GM12878 (cell line): ENCODE results near the gene DLEC1. TPM values are rescaled to one million over a fixed set of nuclear protein-coding genes. Genes with fewer than 3 reads are reported as not detected.

Experiments used
- ATAC-seq: fragments of 200-7000 bp; cut with Tn5 transposase; 3 replicates; pipeline ENCODE4 v1.9.1; 2020; ENCODE audit warnings: mild to moderate bottlenecking, moderate library complexity
- BruUV-seq: library from RNA; stranded (reverse); fragments of 400-500 nt; replicated peaks from 2 replicates; lab custom pipeline; 2021; lab: Mats Ljungman, UMichigan
- CTCF ChIA-PET: fragments of 300-600 bp; sonication (Branson Sonifier 250); formaldehyde crosslinking; extraction: SDS; loops from one replicate; lab custom pipeline; 2021; ENCODE audit warnings: inconsistent platforms; lab: Yijun Ruan, JAX
- POLR2A ChIA-PET: fragments of 350-600 bp; formaldehyde crosslinking; extraction: SDS; loops from one replicate; lab custom pipeline; 2021; ENCODE audit warnings: inconsistent platforms; lab: Charles Lee
- RAD21 ChIA-PET: fragments of 300-600 bp; sonication (Branson Sonifier 250); formaldehyde crosslinking; loops from one replicate; lab custom pipeline; 2023; ENCODE audit warnings: antibody characterized with exemption; ENCODE audit not compliant: unreplicated experiment; lab: Charles Lee
- SMC1A ChIA-PET: fragments of 300-600 bp; sonication (Branson Sonifier 250); formaldehyde crosslinking; loops from one replicate; lab custom pipeline; 2023; ENCODE audit not compliant: unreplicated experiment, uncharacterized antibody; lab: Charles Lee
- DNase-seq: peaks from one replicate; pipeline ENCODE4 v3.0.0-alpha.2; 2011; ENCODE audit warnings: low read depth, low spot score
- FAIRE-seq: peaks from 3 replicates; lab custom pipeline; 2011; peaks lifted over from hg19 to GRCh38; lab: Jason Lieb, UNC
- H2AFZ ChIP-seq: 2 replicates; pipeline ENCODE4 v1.6.0; 2011; ENCODE audit warnings: low read depth, low read length, control low read depth; ENCODE audit not compliant: control insufficient read depth
- H3K27ac ChIP-seq: 2 replicates; pipeline ENCODE4 v1.5.1; 2011; ENCODE audit warnings: control low read depth; ENCODE audit not compliant: control insufficient read depth, insufficient read depth
- H3K27me3 ChIP-seq, 2 experiments: replicated peaks in 1 of 2; 2 replicates each; pipeline versions ENCODE4 v1.6.0 to v1.6.1; 2011; ENCODE audit warnings: low read length in 1 of 2; ENCODE audit not compliant: control insufficient read depth in 2 of 2, insufficient read depth in 2 of 2
- H3K36me3 ChIP-seq, 2 experiments: 2 replicates each; pipeline ENCODE4 v1.5.1; 2011; ENCODE audit warnings: low read length in 1 of 2; ENCODE audit not compliant: control insufficient read depth in 2 of 2, insufficient read depth in 2 of 2
- H3K4me1 ChIP-seq: 2 replicates; pipeline ENCODE4 v1.6.1; 2011; ENCODE audit warnings: mild to moderate bottlenecking, low read length, moderate library complexity, mixed read lengths; ENCODE audit not compliant: control insufficient read depth, insufficient read depth
- H3K4me2 ChIP-seq: 2 replicates; pipeline ENCODE4 v1.6.0; 2011; ENCODE audit warnings: control low read depth; ENCODE audit not compliant: control insufficient read depth, insufficient read depth
- H3K4me3 ChIP-seq: fragments of 200-600 bp; sonication (generic); 2 replicates; pipeline ENCODE4 v1.5.1; 2016
- H3K79me2 ChIP-seq: 2 replicates; pipeline ENCODE4 v1.6.0; 2011; ENCODE audit warnings: low read length; ENCODE audit not compliant: control insufficient read depth, insufficient read depth
- H3K9ac ChIP-seq: 2 replicates; pipeline ENCODE4 v1.8.0; 2011; ENCODE audit warnings: low read length, control low read depth, mixed read lengths; ENCODE audit not compliant: control insufficient read depth, insufficient read depth
- H3K9me3 ChIP-seq: replicated peaks from 3 replicates; pipeline ENCODE4 v1.5.1; 2011; ENCODE audit warnings: mild to moderate bottlenecking, low read length; ENCODE audit not compliant: control insufficient read depth, insufficient read depth
- H4K20me1 ChIP-seq: 2 replicates; pipeline ENCODE4 v1.6.0; 2011; ENCODE audit not compliant: control insufficient read depth, insufficient read depth
- CHD4 ChIP-seq: fragments of 200-600 bp; sonication (generic); IDR thresholded peaks from 2 replicates; pipeline ENCODE4 v1.6.1; 2016; ENCODE audit warnings: mild to moderate bottlenecking
- CTCF ChIP-seq, 3 experiments: IDR thresholded peaks in 2 of 3; conservative IDR thresholded peaks in 1 of 3; 2 replicates each; pipeline ENCODE4 v1.5.1; 2011; ENCODE audit warnings: low read depth in 3 of 3, low read length in 3 of 3, mild to moderate bottlenecking in 3 of 3, control low read depth in 2 of 3, moderate library complexity in 2 of 3, inconsistent platforms in 1 of 3, mixed read lengths in 1 of 3; ENCODE audit not compliant: control insufficient read depth in 2 of 3, insufficient read depth in 1 of 3; ENCODE audit errors: extremely low read depth in 1 of 3
- HCFC1 ChIP-seq: fragments of 150-350 bp; IDR thresholded peaks from 2 replicates; pipeline ENCODE4 v1.6.1; 2014; ENCODE audit warnings: low read length
- HDAC6 ChIP-seq: fragments of 200-600 bp; sonication (generic); IDR thresholded peaks from one replicate; pipeline ENCODE4 v1.8.0; 2017; ENCODE audit warnings: antibody characterized with exemption; ENCODE audit not compliant: unreplicated experiment
- KAT2A ChIP-seq: conservative IDR thresholded peaks from 2 replicates; pipeline ENCODE4 v1.6.1; 2011; ENCODE audit warnings: low read depth, low read length; ENCODE audit not compliant: control insufficient read depth
- NBN ChIP-seq: fragments of 450-650 bp; IDR thresholded peaks from 2 replicates; pipeline ENCODE4 v1.6.1; 2016
- NR2C2 ChIP-seq: IDR thresholded peaks from 2 replicates; pipeline ENCODE4 v1.6.1; 2011; ENCODE audit warnings: borderline replicate concordance, low read depth; ENCODE audit not compliant: control insufficient read depth, insufficient read length
- REST ChIP-seq: IDR thresholded peaks from 2 replicates; pipeline ENCODE4 v1.6.1; 2012; ENCODE audit warnings: mild to moderate bottlenecking, low read depth, low read length
- SRF ChIP-seq, 2 experiments: IDR thresholded peaks; 2 replicates each; pipeline ENCODE4 v1.6.1; 2011; ENCODE audit warnings: low read depth in 2 of 2, low read length in 2 of 2, mild to moderate bottlenecking in 1 of 2, moderate library complexity in 1 of 2
- SUPT20H ChIP-seq: IDR thresholded peaks from 2 replicates; pipeline ENCODE4 v1.6.1; 2011; ENCODE audit warnings: low read depth, mild to moderate bottlenecking, low read length, moderate library complexity, borderline replicate concordance; ENCODE audit not compliant: control insufficient read depth
- TBL1XR1 ChIP-seq: IDR thresholded peaks from 2 replicates; pipeline ENCODE4 v1.6.1; 2012; ENCODE audit warnings: low read depth, low read length, improper control_type of control experiment
- WGBS: methylation state at CpG from one replicate; pipeline ENCODE4 v1.1.6; 2016; ENCODE audit warnings: low lambda C conversion rate; ENCODE audit not compliant: insufficient replicate concordance, insufficient coverage; ENCODE audit errors: missing lambda C conversion rate; 5-methylcytosine and 5-hydroxymethylcytosine counted together
- in situ Hi-C: fragments of 300-500 bp; cut with MboI; formaldehyde crosslinking; loops from 9 replicates; pipeline ENCODE4 v1.14.3; 2018; ENCODE audit warnings: mixed read lengths
- intact Hi-C: fragments of 100-400 bp; cut with micrococcal nuclease; formaldehyde crosslinking; loops from one replicate; pipeline ENCODE4 v1.14.2; 2022; ENCODE audit not compliant: unreplicated experiment
- polyA plus RNA-seq, 11 experiments: library from polyadenylated mRNA; depleted of rRNA in 4 of 11; unstranded in 6 of 11; stranded (reverse) in 5 of 11; fragments of >200 nt; fragmentation: Nextera tagmentation in 4 of 11; fragmentation: Illumina TruSeq in 1 of 11; extraction: Ambion mirVana in 4 of 11; extraction: Trizol in 1 of 11; gene quantifications; 1 replicate in 1 of 11; 2 replicates in 10 of 11; pipeline versions ENCODE4 v1.2.1 to v1.2.3, GENCODE V29; 2011 to 2016; ENCODE audit warnings: inconsistent platforms in 2 of 11, missing spikeins in 2 of 11, low read depth in 1 of 11
- total RNA-seq, 4 experiments: library from RNA; depleted of rRNA in 3 of 4; stranded (reverse); fragments of >200 nt in 3 of 4; fragmentation: Illumina TruSeq in 1 of 4; extraction: Trizol in 1 of 4; gene quantifications; 2 replicates each; pipeline versions ENCODE4 v1.2.1 to v1.2.3, GENCODE V29; 2013 to 2021
- TF ChIP-seq, protein P1 (sequence below): fragments of 450-650 bp; IDR thresholded peaks from 2 replicates; pipeline ENCODE4 v1.6.1; 2018; ENCODE audit warnings: mild to moderate bottlenecking, low read depth, moderate library complexity; ENCODE audit not compliant: partially characterized antibody

The DLEC1 gene
- total and polyA plus RNA-seq, 10 of the 15 experiments (the other 5 are each of a cell fraction or from before 2014, with no cell fraction given), result 0.03 to 0.29 (median 0.07) TPM; not detected in 3

DNA sequence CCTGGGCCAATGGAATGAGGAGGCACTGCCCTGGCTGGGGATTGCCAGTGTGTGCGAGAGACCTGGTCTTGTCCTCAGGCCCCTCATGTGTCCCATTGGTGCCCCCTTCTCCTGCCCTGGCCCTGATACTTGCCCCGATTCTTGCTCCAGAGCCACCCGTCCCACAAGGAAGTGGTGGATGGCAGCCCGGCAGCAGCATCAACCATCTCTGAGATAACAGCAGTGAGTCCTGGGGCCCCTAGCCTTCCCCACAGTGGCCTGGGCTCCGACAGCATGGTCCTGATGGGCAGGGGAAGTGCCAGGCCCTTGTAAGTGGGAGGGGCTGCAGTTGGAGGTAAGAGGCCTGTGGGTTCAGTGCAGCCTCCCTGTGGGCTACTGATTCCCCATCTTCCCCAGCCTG, 33.0 kb upstream of the DLEC1 start:
- Histone ChIP-seq H4K20me1 (no peaks in the 10 kb centered on the region), H3K27ac (no peak overlapping the region), H3K4me1 (no peaks in the 10 kb centered on the region; the same call in 1 of the 2 replicates), H3K36me3 (no peaks in the 10 kb centered on the region; a peak in 2 of 4 replicates), H3K27me3 (no peaks in the 10 kb centered on the region), H3K4me2 (no peak overlapping the region), H2AFZ (no peak overlapping the region), H3K4me3 (no peak overlapping the region), H3K9ac (no peak overlapping the region), H3K79me2 (no peaks in the 10 kb centered on the region), H3K9me3 (no peaks in the 10 kb centered on the region)
- ChIA-PET CTCF (interaction anchor here (1.4 kb wide), 1 partner anchor 32 kb away, joined by 5 read pairs; no protein-coding TSS in a partner anchor), POLR2A (no interaction called here), RAD21 (no interaction called here), SMC1A (no interaction called here)
- intact Hi-C loops (no loop called here), in situ Hi-C loops (no loop called here)
- ATAC-seq, result no peak
- BruUV-seq, result no TSS peak
- 84% methylated on average over 5 of the region's 5 CpGs for WGBS
- FAIRE-seq, result no peak
- TF ChIP-seq KAT2A (no peak), NR2C2 (no peak), CTCF (IDR thresholded peaks at IDR 0.05 in 2 of 3, conservative IDR thresholded peaks at IDR 0.05 in 1 of 3; ENCODE audit: control insufficient read depth in 2 of 3, extremely low read depth in 1 of 3, insufficient read depth in 1 of 3, low read depth in 3 of 3, low read length in 3 of 3) (no peak), SRF (IDR thresholded peaks at IDR 0.05; ENCODE audit: low read depth in 2 of 2, low read length in 2 of 2) (no peak), CHD4 (no peak), SUPT20H (no peak), TBL1XR1 (no peak), NBN (no peak), REST (no peak), HDAC6 (no peak), HCFC1 (no peak)
- TF ChIP-seq, protein P1, sequence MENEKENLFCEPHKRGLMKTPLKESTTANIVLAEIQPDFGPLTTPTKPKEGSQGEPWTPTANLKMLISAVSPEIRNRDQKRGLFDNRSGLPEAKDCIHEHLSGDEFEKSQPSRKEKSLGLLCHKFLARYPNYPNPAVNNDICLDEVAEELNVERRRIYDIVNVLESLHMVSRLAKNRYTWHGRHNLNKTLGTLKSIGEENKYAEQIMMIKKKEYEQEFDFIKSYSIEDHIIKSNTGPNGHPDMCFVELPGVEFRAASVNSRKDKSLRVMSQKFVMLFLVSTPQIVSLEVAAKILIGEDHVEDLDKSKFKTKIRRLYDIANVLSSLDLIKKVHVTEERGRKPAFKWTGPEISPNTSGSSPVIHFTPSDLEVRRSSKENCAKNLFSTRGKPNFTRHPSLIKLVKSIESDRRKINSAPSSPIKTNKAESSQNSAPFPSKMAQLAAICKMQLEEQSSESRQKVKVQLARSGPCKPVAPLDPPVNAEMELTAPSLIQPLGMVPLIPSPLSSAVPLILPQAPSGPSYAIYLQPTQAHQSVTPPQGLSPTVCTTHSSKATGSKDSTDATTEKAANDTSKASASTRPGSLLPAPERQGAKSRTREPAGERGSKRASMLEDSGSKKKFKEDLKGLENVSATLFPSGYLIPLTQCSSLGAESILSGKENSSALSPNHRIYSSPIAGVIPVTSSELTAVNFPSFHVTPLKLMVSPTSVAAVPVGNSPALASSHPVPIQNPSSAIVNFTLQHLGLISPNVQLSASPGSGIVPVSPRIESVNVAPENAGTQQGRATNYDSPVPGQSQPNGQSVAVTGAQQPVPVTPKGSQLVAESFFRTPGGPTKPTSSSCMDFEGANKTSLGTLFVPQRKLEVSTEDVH, result no peak
- no peak for DNase-seq
